Suprapubic skin (tissue), 4 donors: ENCODE data around the gene RPIA. TPM values are rescaled to one million over a fixed set of nuclear protein-coding genes. Genes with fewer than 3 reads are reported as not detected.

ENCODE experiments used
- DNase-seq, 2 donors: peaks; one replicate each; pipeline ENCODE4 v3.0.0-alpha.2; 2019; ENCODE audit warnings: low spot score in 2 of 2
- H3K27ac ChIP-seq: fragments of 200-600 bp; sonication (generic); one replicate; pipeline ENCODE4 v1.5.1; 2019
- H3K27me3 ChIP-seq: fragments of 200-600 bp; sonication (generic); one replicate; pipeline ENCODE4 v1.5.1; 2019
- H3K36me3 ChIP-seq: fragments of 200-600 bp; sonication (generic); one replicate; pipeline ENCODE4 v1.5.1; 2019
- H3K4me1 ChIP-seq: fragments of 200-600 bp; sonication (generic); one replicate; pipeline ENCODE4 v1.5.1; 2019
- H3K4me3 ChIP-seq: fragments of 200-600 bp; sonication (generic); one replicate; pipeline ENCODE4 v1.5.1; 2019; ENCODE audit warnings: mild to moderate bottlenecking
- H3K9me3 ChIP-seq: fragments of 200-600 bp; sonication (generic); one replicate; pipeline ENCODE4 v1.5.1; 2019
- EP300 ChIP-seq: sonication (generic); formaldehyde crosslinking; IDR thresholded peaks from one replicate; pipeline ENCODE4 v1.6.1; 2017; ENCODE audit warnings: antibody characterized with exemption
- POLR2A ChIP-seq, 2 donors: fragments of 450-650 bp; IDR thresholded peaks; one replicate each; pipeline ENCODE4 v1.6.1; 2017; ENCODE audit warnings: antibody characterized with exemption in 2 of 2, mild to moderate bottlenecking in 2 of 2, moderate library complexity in 2 of 2
- POLR2AphosphoS5 ChIP-seq, 3 donors: sonication (generic); formaldehyde crosslinking; IDR thresholded peaks; one replicate each; pipeline ENCODE4 v1.6.1; 2017; ENCODE audit warnings: antibody characterized with exemption in 3 of 3
- WGBS: methylation state at CpG from one replicate; pipeline ENCODE4 v1.1.5; 2018; 5-methylcytosine and 5-hydroxymethylcytosine counted together
- total RNA-seq, 4 donors: library from RNA; depleted of rRNA; stranded (reverse); fragments of >200 nt; gene quantifications; one replicate each; pipeline ENCODE4 v1.1.0, GENCODE V29; 2016
- TF ChIP-seq, protein P1 (sequence below), 2 donors: fragments of 200-600 bp in 1 of 2; fragments of 450-650 bp in 1 of 2; sonication (generic) in 1 of 2; IDR thresholded peaks; one replicate each; pipeline ENCODE4 v1.5.1; 2016 to 2019; ENCODE audit warnings: antibody characterized with exemption in 2 of 2, mild to moderate bottlenecking in 1 of 2, moderate library complexity in 1 of 2

The RPIA gene
- total RNA-seq, 4 donors from 2014 or later: 7.9 to 9.8 (median 9.6) TPM

DNA sequence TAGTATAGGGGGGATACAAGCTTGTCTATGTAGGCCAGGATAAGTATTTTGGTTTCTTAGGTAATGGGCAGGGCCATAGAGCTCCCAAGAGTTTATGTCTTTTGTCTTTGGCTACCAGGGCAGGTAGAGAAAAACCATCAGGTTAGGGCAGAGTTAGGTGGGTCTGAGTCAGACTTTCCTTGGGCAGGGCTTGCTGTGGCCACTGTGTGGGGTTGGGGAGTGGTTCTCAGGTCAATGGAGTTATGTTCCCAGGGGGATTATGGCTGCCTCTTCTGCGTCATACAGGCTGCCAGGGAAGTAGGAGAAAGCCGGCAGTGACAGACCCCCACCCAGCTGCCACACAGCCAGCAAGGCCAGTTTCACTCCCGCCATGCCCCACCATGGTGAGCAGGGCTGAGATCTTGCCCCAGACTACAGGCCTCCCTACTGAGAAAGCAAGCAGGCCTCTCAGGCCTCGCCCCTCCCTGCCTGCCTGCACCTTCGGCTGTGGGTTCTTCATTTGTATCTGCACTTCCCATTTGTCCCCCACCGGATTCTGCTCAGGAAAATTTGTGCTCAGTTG lies 55.5 kb downstream of the RPIA start:
- TF ChIP-seq POLR2A (IDR thresholded peaks at IDR 0.05) (no peak), POLR2AphosphoS5 (IDR thresholded peaks at IDR 0.05) (no peak), EP300 (no peak)
- TF ChIP-seq, protein P1, sequence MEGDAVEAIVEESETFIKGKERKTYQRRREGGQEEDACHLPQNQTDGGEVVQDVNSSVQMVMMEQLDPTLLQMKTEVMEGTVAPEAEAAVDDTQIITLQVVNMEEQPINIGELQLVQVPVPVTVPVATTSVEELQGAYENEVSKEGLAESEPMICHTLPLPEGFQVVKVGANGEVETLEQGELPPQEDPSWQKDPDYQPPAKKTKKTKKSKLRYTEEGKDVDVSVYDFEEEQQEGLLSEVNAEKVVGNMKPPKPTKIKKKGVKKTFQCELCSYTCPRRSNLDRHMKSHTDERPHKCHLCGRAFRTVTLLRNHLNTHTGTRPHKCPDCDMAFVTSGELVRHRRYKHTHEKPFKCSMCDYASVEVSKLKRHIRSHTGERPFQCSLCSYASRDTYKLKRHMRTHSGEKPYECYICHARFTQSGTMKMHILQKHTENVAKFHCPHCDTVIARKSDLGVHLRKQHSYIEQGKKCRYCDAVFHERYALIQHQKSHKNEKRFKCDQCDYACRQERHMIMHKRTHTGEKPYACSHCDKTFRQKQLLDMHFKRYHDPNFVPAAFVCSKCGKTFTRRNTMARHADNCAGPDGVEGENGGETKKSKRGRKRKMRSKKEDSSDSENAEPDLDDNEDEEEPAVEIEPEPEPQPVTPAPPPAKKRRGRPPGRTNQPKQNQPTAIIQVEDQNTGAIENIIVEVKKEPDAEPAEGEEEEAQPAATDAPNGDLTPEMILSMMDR (IDR thresholded peaks at IDR 0.05): no peak
- no peaks in the 10 kb centered on the region for H3K4me1 ChIP-seq
- no peak overlapping the region for H3K4me3 ChIP-seq
- WGBS: 99% methylated on average over 4 of the region's 6 CpGs
- no peaks in the 10 kb centered on the region for H3K27me3 ChIP-seq
- no peak overlapping the region for H3K27ac ChIP-seq
- no peak for DNase-seq
- H3K36me3 ChIP-seq: peaks cover 86% of the 10 kb centered on the region
- H3K9me3 ChIP-seq: peaks cover 5% of the 10 kb centered on the region

DNA sequence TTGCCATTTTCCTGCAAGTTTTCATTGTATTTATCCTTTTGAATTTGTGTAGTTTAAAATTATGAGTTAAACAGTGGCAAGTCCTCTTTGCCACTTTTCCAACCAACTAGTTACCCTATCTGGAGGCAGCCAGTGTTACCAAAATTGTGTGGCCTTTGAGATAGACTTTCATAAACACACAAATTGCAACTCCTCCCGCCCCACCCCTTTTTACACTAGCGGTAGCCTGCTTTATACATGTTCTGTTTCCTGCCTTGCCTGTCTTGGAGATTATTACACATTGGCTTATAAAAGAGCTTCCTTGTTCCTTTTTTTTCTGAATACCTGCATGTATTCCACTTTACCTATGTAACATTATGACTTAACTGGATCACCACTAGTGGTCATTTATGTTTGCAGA lies 56.5 kb downstream of the RPIA start:
- 78% methylated on average over 2 of the region's 2 CpGs for WGBS
- Histone ChIP-seq H3K36me3 (peaks cover 86% of the 10 kb centered on the region), H3K27me3 (no peaks in the 10 kb centered on the region), H3K27ac (no peak overlapping the region), H3K4me1 (no peaks in the 10 kb centered on the region), H3K9me3 (peaks cover 5% of the 10 kb centered on the region), H3K4me3 (no peak overlapping the region)
- TF ChIP-seq POLR2AphosphoS5 (IDR thresholded peaks at IDR 0.05) (no peak), EP300 (no peak), POLR2A (IDR thresholded peaks at IDR 0.05) (no peak)
- TF ChIP-seq, protein P1 (IDR thresholded peaks at IDR 0.05): no peak
- DNase-seq: no peak

DNA sequence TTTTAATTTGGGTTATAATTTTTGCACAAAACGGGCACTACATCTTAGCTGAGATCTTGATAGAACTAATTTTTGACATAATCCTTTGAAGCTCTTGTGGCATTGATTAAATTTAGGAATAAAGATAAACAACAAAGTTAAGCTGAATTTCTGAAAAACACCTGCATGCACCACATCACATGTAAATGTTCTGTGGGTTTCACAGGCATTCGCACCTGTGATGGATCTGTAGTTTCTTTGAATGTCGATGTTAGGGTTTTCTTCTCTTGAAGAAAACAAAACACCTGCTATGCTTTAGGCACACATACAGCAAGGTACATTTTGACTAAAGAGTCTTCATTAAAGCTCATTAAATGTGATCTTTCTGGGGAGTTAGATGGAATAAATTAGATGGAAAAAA lies 60.3 kb downstream of the RPIA start:
- H3K9me3 ChIP-seq: no peaks in the 10 kb centered on the region
- peaks cover 74% of the 10 kb centered on the region for H3K36me3 ChIP-seq
- TF ChIP-seq POLR2A (IDR thresholded peaks at IDR 0.05) (no peak), EP300 (no peak), POLR2AphosphoS5 (IDR thresholded peaks at IDR 0.05) (no peak)
- TF ChIP-seq, protein P1 (IDR thresholded peaks at IDR 0.05): no peak
- no peak overlapping the region for H3K27ac ChIP-seq
- no peaks in the 10 kb centered on the region for H3K27me3 ChIP-seq
- WGBS: 91% methylated on average over 3 of the region's 3 CpGs
- no peaks in the 10 kb centered on the region for H3K4me1 ChIP-seq
- H3K4me3 ChIP-seq: no peak overlapping the region
- no peak for DNase-seq

DNA sequence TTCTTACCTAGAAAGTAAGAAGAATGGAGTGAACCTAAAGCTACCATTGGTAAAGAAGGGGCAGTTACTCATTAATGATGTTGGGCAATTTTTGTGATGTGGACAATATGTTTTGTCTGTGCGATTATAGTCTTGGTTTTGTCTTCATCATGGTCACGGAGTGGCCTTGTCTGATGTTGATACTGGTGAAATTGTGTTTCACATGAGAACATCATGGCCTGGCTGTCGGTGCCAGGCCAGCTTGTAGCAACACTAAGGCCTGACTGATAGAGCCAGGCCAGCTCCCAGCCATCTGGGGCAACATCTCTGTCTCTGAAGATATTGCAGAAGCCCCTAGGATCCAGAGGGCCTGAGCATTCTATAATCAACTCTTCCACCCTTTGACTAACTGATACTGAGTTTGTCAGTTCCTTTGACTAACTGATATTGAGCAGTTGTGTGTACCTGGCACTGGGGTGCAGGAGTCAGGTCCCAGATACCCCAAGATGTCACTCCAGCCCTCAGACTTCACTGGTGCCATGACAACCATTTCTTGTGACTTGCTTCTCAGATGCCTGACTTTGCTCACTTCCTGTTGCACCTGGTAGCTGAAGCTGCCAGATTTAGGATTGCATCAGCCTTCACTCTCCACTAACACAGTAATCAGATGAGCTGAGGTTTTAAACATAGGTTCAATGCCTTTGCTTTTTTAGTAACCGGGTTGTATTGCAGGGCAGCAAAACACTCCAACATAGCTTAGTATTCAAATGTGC lies 62.5 kb downstream of the RPIA start:
- peaks cover 54% of the 10 kb centered on the region for H3K36me3 ChIP-seq
- WGBS: 81% methylated on average over 4 of the region's 4 CpGs
- no peaks in the 10 kb centered on the region for H3K27me3 ChIP-seq
- TF ChIP-seq, protein P1 (IDR thresholded peaks at IDR 0.05): no peak
- TF ChIP-seq POLR2AphosphoS5 (IDR thresholded peaks at IDR 0.05): no peak
- no peak for TF ChIP-seq POLR2A (IDR thresholded peaks at IDR 0.05)
- TF ChIP-seq EP300: no peak
- DNase-seq: no peak
- H3K4me1 ChIP-seq: no peaks in the 10 kb centered on the region
- peaks cover 10% of the 10 kb centered on the region for H3K9me3 ChIP-seq
- H3K4me3 ChIP-seq: no peak overlapping the region
- no peak overlapping the region for H3K27ac ChIP-seq

DNA sequence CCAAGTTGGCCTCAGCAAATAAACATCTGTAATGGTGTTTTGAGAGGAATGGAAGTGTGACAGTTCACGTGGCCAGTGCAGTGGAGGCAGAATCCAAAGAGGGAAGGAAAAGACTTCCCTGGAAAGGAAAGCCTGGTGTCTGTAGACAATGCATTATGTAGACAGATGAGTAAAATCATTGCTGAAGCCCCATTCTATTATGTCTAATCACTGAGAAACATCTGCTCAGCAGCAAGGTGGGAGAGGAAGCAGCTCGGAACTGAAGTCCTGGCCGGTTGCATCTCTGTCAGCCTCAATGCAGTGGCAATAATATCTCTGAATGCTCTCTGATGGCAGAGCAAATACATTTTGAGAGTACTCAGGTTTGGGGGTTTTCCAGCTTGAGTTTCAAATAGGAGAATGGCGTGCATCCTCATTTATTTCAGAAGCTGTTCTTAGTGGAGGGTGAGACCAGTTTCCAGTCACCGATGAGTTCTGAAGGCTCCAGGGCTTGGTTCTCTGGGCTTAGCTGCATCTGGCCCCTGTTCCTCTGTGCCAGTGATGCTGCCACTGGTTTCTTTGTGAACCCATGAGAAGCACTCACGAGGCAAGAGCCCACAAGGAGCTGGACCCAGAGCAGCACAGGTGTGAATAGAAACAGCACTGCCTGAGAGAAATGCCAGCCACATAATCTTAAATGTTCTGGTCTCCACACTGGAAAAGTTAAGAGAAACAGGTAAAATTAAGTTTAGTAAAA lies 63.3 kb downstream of the RPIA start:
- Histone ChIP-seq H3K4me1 (no peaks in the 10 kb centered on the region), H3K9me3 (peaks cover 17% of the 10 kb centered on the region), H3K36me3 (peaks cover 49% of the 10 kb centered on the region), H3K4me3 (no peak overlapping the region), H3K27me3 (no peaks in the 10 kb centered on the region), H3K27ac (no peak overlapping the region)
- no peak for DNase-seq
- 77% methylated on average over 6 of the region's 6 CpGs for WGBS
- TF ChIP-seq POLR2AphosphoS5 (IDR thresholded peaks at IDR 0.05): no peak
- no peak for TF ChIP-seq EP300
- TF ChIP-seq POLR2A (IDR thresholded peaks at IDR 0.05): no peak
- TF ChIP-seq, protein P1 (IDR thresholded peaks at IDR 0.05): no peak
